IMR-90 (cell line): ENCODE measurements around the gene TRPM4. TPM values are rescaled to one million over a fixed set of nuclear protein-coding genes. Genes with fewer than 3 reads are reported as not detected.

ENCODE experiments used
- FOS ChIP-seq: fragments of 150-350 bp; IDR thresholded peaks from 2 replicates; pipeline ENCODE4 v1.6.1; 2016; ENCODE audit warnings: low read depth, low read length
- RAD21 ChIP-seq: IDR thresholded peaks from 2 replicates; pipeline ENCODE4 v1.6.1; 2012; ENCODE audit warnings: low read length, improper control_type of control experiment
- RFX5 ChIP-seq: IDR thresholded peaks from 2 replicates; pipeline ENCODE4 v1.8.0; 2012; ENCODE audit warnings: low read depth, mild to moderate bottlenecking, low read length, moderate library complexity
- polyA plus RNA-seq, 3 experiments: library from polyadenylated mRNA; depleted of rRNA; stranded (reverse); fragments of >200 nt; gene quantifications; 2 replicates each; pipeline ENCODE4 v1.2.3, GENCODE V29; 2012; ENCODE audit warnings: low replicate concordance in 1 of 3
- total RNA-seq: library from RNA; depleted of rRNA; stranded (reverse); fragments of >200 nt; gene quantifications from 2 replicates; pipeline ENCODE4 v1.2.3, GENCODE V29; 2012
- TF ChIP-seq, protein P1 (sequence below): fragments of 150-350 bp; IDR thresholded peaks from 2 replicates; pipeline ENCODE4 v1.6.1; 2016; ENCODE audit warnings: low read depth, mild to moderate bottlenecking, low read length, moderate library complexity, borderline replicate concordance

The TRPM4 gene
- total and polyA plus RNA-seq, 2 of the 4 experiments (the other 2 are of a cell fraction), result 2.2 to 19.7 TPM

DNA sequence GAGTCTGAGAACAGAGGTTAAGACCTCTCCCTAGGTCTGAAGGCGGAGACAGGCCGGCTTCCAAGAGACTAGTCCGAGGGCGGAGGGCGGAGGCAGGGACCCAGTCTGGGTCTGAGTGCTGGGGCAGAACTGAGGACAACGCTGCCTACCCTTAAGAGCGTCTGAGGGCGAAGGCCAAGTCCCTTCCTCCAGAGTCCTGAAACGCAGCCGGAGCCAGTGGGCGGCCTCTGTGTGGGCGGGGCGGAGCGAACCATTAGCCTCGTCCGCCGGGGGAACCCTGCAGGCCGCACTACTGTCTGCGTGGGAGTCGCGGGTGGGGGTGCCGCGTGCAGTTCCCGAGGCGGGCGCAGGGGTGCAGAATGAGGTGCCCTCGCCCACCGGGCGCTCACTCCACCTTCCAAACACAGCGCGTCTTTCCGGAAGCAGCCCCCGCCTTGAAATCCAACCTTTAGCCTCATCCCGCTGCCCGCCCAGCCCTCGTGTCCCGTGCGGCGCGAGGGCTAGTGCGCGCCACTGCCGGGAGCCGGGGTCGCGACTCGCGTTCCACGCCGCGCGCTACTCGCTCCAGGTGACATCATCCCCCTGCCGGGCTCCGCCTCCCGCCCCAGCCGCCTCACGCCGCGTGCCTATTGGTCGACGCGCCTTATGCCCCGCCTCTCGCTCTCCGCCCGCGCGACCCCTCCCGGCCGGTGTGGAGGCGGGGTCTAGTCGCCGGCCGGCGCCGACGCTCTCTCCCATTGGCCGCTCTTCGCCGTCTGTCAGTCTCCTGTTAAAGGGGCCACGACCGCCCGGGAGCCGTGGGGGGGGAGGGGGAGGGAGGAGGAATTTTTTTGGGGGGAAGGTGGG lies 38.8 kb upstream of the TRPM4 start, which contains the start of gene C19orf73 (continued):
- TF ChIP-seq, protein P1, sequence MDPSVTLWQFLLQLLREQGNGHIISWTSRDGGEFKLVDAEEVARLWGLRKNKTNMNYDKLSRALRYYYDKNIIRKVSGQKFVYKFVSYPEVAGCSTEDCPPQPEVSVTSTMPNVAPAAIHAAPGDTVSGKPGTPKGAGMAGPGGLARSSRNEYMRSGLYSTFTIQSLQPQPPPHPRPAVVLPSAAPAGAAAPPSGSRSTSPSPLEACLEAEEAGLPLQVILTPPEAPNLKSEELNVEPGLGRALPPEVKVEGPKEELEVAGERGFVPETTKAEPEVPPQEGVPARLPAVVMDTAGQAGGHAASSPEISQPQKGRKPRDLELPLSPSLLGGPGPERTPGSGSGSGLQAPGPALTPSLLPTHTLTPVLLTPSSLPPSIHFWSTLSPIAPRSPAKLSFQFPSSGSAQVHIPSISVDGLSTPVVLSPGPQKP, result no peak
- TF ChIP-seq FOS (no peak), RAD21 (no peak), RFX5 (no peak)
